Measurements from ENCODE around the gene SCAF1. TPM values are rescaled to one million over a fixed set of nuclear protein-coding genes. Genes with fewer than 3 reads are reported as not detected.

Gene SCAF1
- total RNA-seq, 1 experiment from 2014 or later = 103 TPM

DNA sequence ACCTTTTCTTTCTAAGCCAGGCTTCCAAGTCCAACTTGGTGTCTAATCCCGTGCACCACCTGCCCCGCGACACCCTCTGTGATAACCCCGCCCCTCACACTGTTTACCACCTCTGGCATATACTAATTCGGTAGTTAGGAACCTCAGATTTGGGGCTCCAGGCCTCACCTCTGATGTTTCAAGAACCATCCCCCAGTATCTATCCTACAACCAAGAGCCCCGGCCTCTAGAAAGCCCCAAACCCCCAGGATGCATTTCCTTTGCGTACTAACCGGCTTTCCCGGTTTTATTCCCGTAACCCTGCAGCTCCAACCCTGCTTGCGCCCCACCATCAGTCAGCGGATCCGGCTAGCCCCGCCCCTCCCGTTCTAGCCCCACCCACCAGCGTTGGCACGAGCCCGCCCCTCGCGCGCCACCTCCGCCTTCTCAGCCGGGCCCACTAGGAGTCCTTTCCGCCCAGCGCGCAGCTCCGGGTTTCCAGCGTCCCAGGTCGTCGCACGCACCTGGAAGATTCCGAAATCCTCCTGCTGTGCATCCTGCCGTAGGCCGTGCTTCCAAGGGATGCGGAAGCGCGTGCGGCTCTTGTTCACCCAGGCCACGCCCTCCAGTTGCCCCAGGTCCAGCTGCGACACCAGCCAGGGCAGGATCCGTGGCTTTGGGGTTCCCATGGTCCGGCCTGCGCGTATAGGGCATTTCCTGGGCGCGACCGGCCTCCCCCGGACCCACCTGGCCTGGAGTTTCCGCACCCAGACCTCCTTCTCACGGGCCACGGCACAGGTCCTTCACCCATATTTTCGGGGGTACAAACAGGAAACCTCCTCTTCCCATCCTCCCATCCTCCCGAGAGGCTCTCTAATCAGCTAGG lies 22.4 kb downstream of the SCAF1 start (continued):
- TF ChIP-seq, protein P1, sequence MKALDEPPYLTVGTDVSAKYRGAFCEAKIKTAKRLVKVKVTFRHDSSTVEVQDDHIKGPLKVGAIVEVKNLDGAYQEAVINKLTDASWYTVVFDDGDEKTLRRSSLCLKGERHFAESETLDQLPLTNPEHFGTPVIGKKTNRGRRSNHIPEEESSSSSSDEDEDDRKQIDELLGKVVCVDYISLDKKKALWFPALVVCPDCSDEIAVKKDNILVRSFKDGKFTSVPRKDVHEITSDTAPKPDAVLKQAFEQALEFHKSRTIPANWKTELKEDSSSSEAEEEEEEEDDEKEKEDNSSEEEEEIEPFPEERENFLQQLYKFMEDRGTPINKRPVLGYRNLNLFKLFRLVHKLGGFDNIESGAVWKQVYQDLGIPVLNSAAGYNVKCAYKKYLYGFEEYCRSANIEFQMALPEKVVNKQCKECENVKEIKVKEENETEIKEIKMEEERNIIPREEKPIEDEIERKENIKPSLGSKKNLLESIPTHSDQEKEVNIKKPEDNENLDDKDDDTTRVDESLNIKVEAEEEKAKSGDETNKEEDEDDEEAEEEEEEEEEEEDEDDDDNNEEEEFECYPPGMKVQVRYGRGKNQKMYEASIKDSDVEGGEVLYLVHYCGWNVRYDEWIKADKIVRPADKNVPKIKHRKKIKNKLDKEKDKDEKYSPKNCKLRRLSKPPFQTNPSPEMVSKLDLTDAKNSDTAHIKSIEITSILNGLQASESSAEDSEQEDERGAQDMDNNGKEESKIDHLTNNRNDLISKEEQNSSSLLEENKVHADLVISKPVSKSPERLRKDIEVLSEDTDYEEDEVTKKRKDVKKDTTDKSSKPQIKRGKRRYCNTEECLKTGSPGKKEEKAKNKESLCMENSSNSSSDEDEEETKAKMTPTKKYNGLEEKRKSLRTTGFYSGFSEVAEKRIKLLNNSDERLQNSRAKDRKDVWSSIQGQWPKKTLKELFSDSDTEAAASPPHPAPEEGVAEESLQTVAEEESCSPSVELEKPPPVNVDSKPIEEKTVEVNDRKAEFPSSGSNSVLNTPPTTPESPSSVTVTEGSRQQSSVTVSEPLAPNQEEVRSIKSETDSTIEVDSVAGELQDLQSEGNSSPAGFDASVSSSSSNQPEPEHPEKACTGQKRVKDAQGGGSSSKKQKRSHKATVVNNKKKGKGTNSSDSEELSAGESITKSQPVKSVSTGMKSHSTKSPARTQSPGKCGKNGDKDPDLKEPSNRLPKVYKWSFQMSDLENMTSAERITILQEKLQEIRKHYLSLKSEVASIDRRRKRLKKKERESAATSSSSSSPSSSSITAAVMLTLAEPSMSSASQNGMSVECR (CRISPR knock-in tag; IDR thresholded peaks at IDR 0.05; ENCODE audit: borderline replicate concordance) = peak; percentile 88
- 0 out of 2 replicates have a peak, but pooled peaks have one; percentile 40 for TF ChIP-seq ZNF317 (CRISPR knock-in tag; IDR thresholded peaks at IDR 0.05; ENCODE audit: borderline replicate concordance, low read depth)
- peak; percentile 94 for TF ChIP-seq ZNF423 (CRISPR knock-in tag; IDR thresholded peaks at IDR 0.05)
- TF ChIP-seq MYBL2 (CRISPR knock-in tag; IDR thresholded peaks at IDR 0.05) = peak; percentile 46; the same call in 1 of the 2 replicates
- no peak for TF ChIP-seq TCF7 (CRISPR knock-in tag; IDR thresholded peaks at IDR 0.05; ENCODE audit: low read depth)
- TF ChIP-seq, protein P2, sequence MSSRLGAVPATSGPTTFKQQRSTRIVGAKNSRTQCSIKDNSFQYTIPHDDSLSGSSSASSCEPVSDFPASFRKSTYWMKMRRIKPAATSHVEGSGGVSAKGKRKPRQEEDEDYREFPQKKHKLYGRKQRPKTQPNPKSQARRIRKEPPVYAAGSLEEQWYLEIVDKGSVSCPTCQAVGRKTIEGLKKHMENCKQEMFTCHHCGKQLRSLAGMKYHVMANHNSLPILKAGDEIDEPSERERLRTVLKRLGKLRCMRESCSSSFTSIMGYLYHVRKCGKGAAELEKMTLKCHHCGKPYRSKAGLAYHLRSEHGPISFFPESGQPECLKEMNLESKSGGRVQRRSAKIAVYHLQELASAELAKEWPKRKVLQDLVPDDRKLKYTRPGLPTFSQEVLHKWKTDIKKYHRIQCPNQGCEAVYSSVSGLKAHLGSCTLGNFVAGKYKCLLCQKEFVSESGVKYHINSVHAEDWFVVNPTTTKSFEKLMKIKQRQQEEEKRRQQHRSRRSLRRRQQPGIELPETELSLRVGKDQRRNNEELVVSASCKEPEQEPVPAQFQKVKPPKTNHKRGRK (CRISPR knock-in tag; IDR thresholded peaks at IDR 0.05; ENCODE audit: borderline replicate concordance) = no peak
- no peak for TF ChIP-seq ATF1 (CRISPR knock-in tag; IDR thresholded peaks at IDR 0.05)
- TF ChIP-seq FOXK1 (CRISPR knock-in tag; IDR thresholded peaks at IDR 0.05) = peak; percentile 62; the same call in 1 of the 2 replicates
- no peak for TF ChIP-seq EMX1 (CRISPR knock-in tag; IDR thresholded peaks at IDR 0.05)
- TF ChIP-seq, protein P3, sequence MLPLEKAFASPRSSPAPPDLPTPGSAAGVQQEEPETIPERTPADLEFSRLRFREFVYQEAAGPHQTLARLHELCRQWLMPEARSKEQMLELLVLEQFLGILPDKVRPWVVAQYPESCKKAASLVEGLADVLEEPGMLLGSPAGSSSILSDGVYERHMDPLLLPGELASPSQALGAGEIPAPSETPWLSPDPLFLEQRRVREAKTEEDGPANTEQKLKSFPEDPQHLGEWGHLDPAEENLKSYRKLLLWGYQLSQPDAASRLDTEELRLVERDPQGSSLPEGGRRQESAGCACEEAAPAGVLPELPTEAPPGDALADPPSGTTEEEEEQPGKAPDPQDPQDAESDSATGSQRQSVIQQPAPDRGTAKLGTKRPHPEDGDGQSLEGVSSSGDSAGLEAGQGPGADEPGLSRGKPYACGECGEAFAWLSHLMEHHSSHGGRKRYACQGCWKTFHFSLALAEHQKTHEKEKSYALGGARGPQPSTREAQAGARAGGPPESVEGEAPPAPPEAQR (CRISPR knock-in tag; IDR thresholded peaks at IDR 0.05) = no peak
- no peak for TF ChIP-seq NR1H2 (CRISPR knock-in tag; IDR thresholded peaks at IDR 0.05)
- TF ChIP-seq, protein P4, sequence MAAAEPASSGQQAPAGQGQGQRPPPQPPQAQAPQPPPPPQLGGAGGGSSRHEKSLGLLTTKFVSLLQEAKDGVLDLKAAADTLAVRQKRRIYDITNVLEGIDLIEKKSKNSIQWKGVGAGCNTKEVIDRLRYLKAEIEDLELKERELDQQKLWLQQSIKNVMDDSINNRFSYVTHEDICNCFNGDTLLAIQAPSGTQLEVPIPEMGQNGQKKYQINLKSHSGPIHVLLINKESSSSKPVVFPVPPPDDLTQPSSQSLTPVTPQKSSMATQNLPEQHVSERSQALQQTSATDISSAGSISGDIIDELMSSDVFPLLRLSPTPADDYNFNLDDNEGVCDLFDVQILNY (CRISPR knock-in tag; IDR thresholded peaks at IDR 0.05) = 0 out of 2 replicates have a peak, but pooled peaks have one; percentile 75
- TF ChIP-seq FOXJ3 (CRISPR knock-in tag; IDR thresholded peaks at IDR 0.05; ENCODE audit: borderline replicate concordance) = no peak
- TF ChIP-seq, protein P5, sequence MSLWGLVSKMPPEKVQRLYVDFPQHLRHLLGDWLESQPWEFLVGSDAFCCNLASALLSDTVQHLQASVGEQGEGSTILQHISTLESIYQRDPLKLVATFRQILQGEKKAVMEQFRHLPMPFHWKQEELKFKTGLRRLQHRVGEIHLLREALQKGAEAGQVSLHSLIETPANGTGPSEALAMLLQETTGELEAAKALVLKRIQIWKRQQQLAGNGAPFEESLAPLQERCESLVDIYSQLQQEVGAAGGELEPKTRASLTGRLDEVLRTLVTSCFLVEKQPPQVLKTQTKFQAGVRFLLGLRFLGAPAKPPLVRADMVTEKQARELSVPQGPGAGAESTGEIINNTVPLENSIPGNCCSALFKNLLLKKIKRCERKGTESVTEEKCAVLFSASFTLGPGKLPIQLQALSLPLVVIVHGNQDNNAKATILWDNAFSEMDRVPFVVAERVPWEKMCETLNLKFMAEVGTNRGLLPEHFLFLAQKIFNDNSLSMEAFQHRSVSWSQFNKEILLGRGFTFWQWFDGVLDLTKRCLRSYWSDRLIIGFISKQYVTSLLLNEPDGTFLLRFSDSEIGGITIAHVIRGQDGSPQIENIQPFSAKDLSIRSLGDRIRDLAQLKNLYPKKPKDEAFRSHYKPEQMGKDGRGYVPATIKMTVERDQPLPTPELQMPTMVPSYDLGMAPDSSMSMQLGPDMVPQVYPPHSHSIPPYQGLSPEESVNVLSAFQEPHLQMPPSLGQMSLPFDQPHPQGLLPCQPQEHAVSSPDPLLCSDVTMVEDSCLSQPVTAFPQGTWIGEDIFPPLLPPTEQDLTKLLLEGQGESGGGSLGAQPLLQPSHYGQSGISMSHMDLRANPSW (CRISPR knock-in tag; conservative IDR thresholded peaks at IDR 0.05; ENCODE audit: low read depth) = no peak
- TF ChIP-seq, protein P6, sequence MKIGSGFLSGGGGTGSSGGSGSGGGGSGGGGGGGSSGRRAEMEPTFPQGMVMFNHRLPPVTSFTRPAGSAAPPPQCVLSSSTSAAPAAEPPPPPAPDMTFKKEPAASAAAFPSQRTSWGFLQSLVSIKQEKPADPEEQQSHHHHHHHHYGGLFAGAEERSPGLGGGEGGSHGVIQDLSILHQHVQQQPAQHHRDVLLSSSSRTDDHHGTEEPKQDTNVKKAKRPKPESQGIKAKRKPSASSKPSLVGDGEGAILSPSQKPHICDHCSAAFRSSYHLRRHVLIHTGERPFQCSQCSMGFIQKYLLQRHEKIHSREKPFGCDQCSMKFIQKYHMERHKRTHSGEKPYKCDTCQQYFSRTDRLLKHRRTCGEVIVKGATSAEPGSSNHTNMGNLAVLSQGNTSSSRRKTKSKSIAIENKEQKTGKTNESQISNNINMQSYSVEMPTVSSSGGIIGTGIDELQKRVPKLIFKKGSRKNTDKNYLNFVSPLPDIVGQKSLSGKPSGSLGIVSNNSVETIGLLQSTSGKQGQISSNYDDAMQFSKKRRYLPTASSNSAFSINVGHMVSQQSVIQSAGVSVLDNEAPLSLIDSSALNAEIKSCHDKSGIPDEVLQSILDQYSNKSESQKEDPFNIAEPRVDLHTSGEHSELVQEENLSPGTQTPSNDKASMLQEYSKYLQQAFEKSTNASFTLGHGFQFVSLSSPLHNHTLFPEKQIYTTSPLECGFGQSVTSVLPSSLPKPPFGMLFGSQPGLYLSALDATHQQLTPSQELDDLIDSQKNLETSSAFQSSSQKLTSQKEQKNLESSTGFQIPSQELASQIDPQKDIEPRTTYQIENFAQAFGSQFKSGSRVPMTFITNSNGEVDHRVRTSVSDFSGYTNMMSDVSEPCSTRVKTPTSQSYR (CRISPR knock-in tag; IDR thresholded peaks at IDR 0.05) = no peak
- no peak; the same call in 1 of the 2 replicates for TF ChIP-seq TEAD1 (CRISPR knock-in tag; IDR thresholded peaks at IDR 0.05)
- TF ChIP-seq OVOL2 (CRISPR knock-in tag; IDR thresholded peaks at IDR 0.05; ENCODE audit: borderline replicate concordance) = no peak
- TF ChIP-seq, protein P7, sequence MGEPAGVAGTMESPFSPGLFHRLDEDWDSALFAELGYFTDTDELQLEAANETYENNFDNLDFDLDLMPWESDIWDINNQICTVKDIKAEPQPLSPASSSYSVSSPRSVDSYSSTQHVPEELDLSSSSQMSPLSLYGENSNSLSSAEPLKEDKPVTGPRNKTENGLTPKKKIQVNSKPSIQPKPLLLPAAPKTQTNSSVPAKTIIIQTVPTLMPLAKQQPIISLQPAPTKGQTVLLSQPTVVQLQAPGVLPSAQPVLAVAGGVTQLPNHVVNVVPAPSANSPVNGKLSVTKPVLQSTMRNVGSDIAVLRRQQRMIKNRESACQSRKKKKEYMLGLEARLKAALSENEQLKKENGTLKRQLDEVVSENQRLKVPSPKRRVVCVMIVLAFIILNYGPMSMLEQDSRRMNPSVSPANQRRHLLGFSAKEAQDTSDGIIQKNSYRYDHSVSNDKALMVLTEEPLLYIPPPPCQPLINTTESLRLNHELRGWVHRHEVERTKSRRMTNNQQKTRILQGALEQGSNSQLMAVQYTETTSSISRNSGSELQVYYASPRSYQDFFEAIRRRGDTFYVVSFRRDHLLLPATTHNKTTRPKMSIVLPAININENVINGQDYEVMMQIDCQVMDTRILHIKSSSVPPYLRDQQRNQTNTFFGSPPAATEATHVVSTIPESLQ (CRISPR knock-in tag; IDR thresholded peaks at IDR 0.05) = no peak
- TF ChIP-seq, protein P8, sequence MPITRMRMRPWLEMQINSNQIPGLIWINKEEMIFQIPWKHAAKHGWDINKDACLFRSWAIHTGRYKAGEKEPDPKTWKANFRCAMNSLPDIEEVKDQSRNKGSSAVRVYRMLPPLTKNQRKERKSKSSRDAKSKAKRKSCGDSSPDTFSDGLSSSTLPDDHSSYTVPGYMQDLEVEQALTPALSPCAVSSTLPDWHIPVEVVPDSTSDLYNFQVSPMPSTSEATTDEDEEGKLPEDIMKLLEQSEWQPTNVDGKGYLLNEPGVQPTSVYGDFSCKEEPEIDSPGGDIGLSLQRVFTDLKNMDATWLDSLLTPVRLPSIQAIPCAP (CRISPR knock-in tag; IDR thresholded peaks at IDR 0.05) = 0 out of 2 replicates have a peak, but pooled peaks have one; percentile 76
- no peak for TF ChIP-seq RELA (CRISPR knock-in tag; IDR thresholded peaks at IDR 0.05; ENCODE audit: borderline replicate concordance)
